Upper lobe of left lung (tissue), 6 donors: ENCODE data around the gene GCGR. TPM values are rescaled to one million over a fixed set of nuclear protein-coding genes. Genes with fewer than 3 reads are reported as not detected.

ENCODE experiments used
- ATAC-seq, 2 donors: fragments of 200-7000 bp; cut with Tn5 transposase; one replicate each; pipeline ENCODE4 v1.9.1; 2022; ENCODE audit warnings: mild to moderate bottlenecking in 2 of 2, moderate library complexity in 2 of 2; ENCODE audit not compliant: low FRiP score in 2 of 2
- DNase-seq, 2 donors: peaks; one replicate each; pipeline ENCODE4 v3.0.0-alpha.2; 2019 to 2020
- H3K27ac ChIP-seq, 4 donors: fragments of 200-600 bp; sonication (generic); one replicate each; pipeline ENCODE4 v1.5.1; 2016 to 2019
- H3K27me3 ChIP-seq, 4 donors: fragments of 200-600 bp; sonication (generic); one replicate each; pipeline ENCODE4 v1.5.1; 2017 to 2019
- H3K36me3 ChIP-seq, 4 donors: fragments of 200-600 bp; sonication (generic); one replicate each; pipeline ENCODE4 v1.5.1; 2016 to 2019
- H3K4me1 ChIP-seq, 4 donors: fragments of 200-600 bp; sonication (generic); one replicate each; pipeline ENCODE4 v1.5.1; 2018 to 2019
- H3K4me3 ChIP-seq, 4 donors: fragments of 200-600 bp; sonication (generic); one replicate each; pipeline ENCODE4 v1.5.1; 2017 to 2019; ENCODE audit warnings: mild to moderate bottlenecking in 2 of 4, moderate library complexity in 1 of 4
- H3K9me3 ChIP-seq, 4 donors: fragments of 200-600 bp; sonication (generic); one replicate each; pipeline ENCODE4 v1.5.1; 2018 to 2019
- CTCF ChIP-seq, 6 experiments: fragments of 450-650 bp in 4 of 6; fragments of 200-600 bp in 2 of 6; sonication (generic) in 2 of 6; IDR thresholded peaks; one replicate each; pipeline ENCODE4 v1.5.1; 2016 to 2019; ENCODE audit warnings: antibody characterized with exemption in 6 of 6
- EP300 ChIP-seq, 4 donors: sonication (generic); formaldehyde crosslinking; IDR thresholded peaks; one replicate each; pipeline ENCODE4 v1.5.1; 2017; ENCODE audit warnings: antibody characterized with exemption in 4 of 4, control low read depth in 2 of 4
- POLR2A ChIP-seq, 4 donors: fragments of 450-650 bp; IDR thresholded peaks; one replicate each; pipeline ENCODE4 v1.5.1; 2016 to 2017; ENCODE audit warnings: antibody characterized with exemption in 4 of 4, mild to moderate bottlenecking in 2 of 4
- POLR2AphosphoS5 ChIP-seq, 2 donors: sonication (generic); formaldehyde crosslinking; IDR thresholded peaks; one replicate each; pipeline ENCODE4 v1.5.1; 2017; ENCODE audit warnings: antibody characterized with exemption in 2 of 2
- WGBS, 2 donors: methylation state at CpG; one replicate each; pipeline ENCODE4 v1.1.5; 2017 to 2018; 5-methylcytosine and 5-hydroxymethylcytosine counted together
- total RNA-seq, 6 donors: library from RNA; depleted of rRNA in 4 of 6; stranded (reverse); fragments of >200 nt in 4 of 6; gene quantifications; one replicate each; pipeline versions ENCODE4 v1.1.0 to v1.2.1, GENCODE V29; 2016 to 2021
- donor health status: DM: no; HTN: no; CAD: no; lungs with moderate emphysema.
- donor health status: DM: no; HTN: yes; CAD: no; lungs with severe emphysema.

The GCGR gene
- total RNA-seq, 6 donors from 2014 or later, result 11.1 TPM; not detected in 5

- Histone ChIP-seq H3K36me3 (peaks cover 16 to 44% (median 35%) of the 10 kb centered on the region in 4 donors), H3K4me1 (peaks cover 0 to 10% (median 1%) of the 10 kb centered on the region in 4 donors), H3K4me3 (no peak overlapping the region), H3K27ac (no peak overlapping the region), H3K9me3 (no peaks in the 10 kb centered on the region), H3K27me3 (no peaks in the 10 kb centered on the region)
- DNase-seq (peak; percentile 53 to 80), ATAC-seq (peak in 1 of 2 donors; percentile 61)
- WGBS, 2 donors, result 67 to 73% methylated on average over 7 to 32 of the region's 40 CpGs
- TF ChIP-seq POLR2A (IDR thresholded peaks at IDR 0.05) (no peak), EP300 (IDR thresholded peaks at IDR 0.05) (no peak), POLR2AphosphoS5 (IDR thresholded peaks at IDR 0.05) (no peak), CTCF (IDR thresholded peaks at IDR 0.05) (no peak)
These were observed 37.2 kb downstream of the GCGR start for GRCh38 chr17:81840826-81841778.

- peaks cover 23 to 51% (median 43%) of the 10 kb centered on the region in 4 donors for H3K36me3 ChIP-seq
- ATAC-seq (no peak), DNase-seq (no peak)
- H3K4me3 ChIP-seq, result no peak overlapping the region
- no peaks in the 10 kb centered on the region for H3K9me3 ChIP-seq
- peaks cover 0 to 10% (median 1%) of the 10 kb centered on the region in 4 donors for H3K4me1 ChIP-seq
- no peak for TF ChIP-seq EP300 (IDR thresholded peaks at IDR 0.05)
- no peak for TF ChIP-seq CTCF (IDR thresholded peaks at IDR 0.05)
- TF ChIP-seq POLR2A (IDR thresholded peaks at IDR 0.05), result no peak
- no peak for TF ChIP-seq POLR2AphosphoS5 (IDR thresholded peaks at IDR 0.05)
- no peaks in the 10 kb centered on the region for H3K27me3 ChIP-seq
- 85 to 91% methylated on average over 8 to 15 of the region's 15 CpGs for WGBS, 2 donors
- no peak overlapping the region for H3K27ac ChIP-seq
These were observed 37.9 kb downstream of the GCGR start for GRCh38 chr17:81841866-81842265.

- DNase-seq, result peak in 1 of 2 donors; percentile 60
- Histone ChIP-seq H3K4me1 (peaks cover 0 to 10% (median 1%) of the 10 kb centered on the region in 4 donors), H3K9me3 (no peaks in the 10 kb centered on the region), H3K36me3 (peaks cover 28 to 56% (median 47%) of the 10 kb centered on the region in 4 donors), H3K27me3 (no peaks in the 10 kb centered on the region), H3K27ac (peak overlapping the region in 2 of 4 donors; percentile 18 to 42), H3K4me3 (no peak overlapping the region)
- TF ChIP-seq EP300 (IDR thresholded peaks at IDR 0.05), result no peak
- no peak for TF ChIP-seq CTCF (IDR thresholded peaks at IDR 0.05)
- no peak for TF ChIP-seq POLR2A (IDR thresholded peaks at IDR 0.05)
- no peak for TF ChIP-seq POLR2AphosphoS5 (IDR thresholded peaks at IDR 0.05)
- 96% methylated on average over 11 of the region's 11 CpGs for WGBS, 2 donors
- ATAC-seq, result no peak
These were observed 38.4 kb downstream of the GCGR start for GRCh38 chr17:81842378-81842724.

- no peaks in the 10 kb centered on the region for H3K9me3 ChIP-seq
- H3K4me3 ChIP-seq, result no peak overlapping the region
- ATAC-seq (no peak), DNase-seq (peak in 1 of 2 donors; percentile 50)
- peaks cover 30 to 62% (median 53%) of the 10 kb centered on the region in 4 donors for H3K36me3 ChIP-seq
- 66 to 80% methylated on average over 11 to 21 of the region's 21 CpGs for WGBS, 2 donors
- H3K27me3 ChIP-seq, result no peaks in the 10 kb centered on the region
- H3K27ac ChIP-seq, result peak overlapping the region in 2 of 4 donors; percentile 18 to 42
- TF ChIP-seq CTCF (IDR thresholded peaks at IDR 0.05) (no peak), POLR2AphosphoS5 (IDR thresholded peaks at IDR 0.05) (peak in 1 of 2 donors; percentile 39)
- peaks cover 0 to 10% (median 1%) of the 10 kb centered on the region in 4 donors for H3K4me1 ChIP-seq
These were observed 39.0 kb downstream of the GCGR start for GRCh38 chr17:81842725-81843504.
